Thoracic aorta (tissue), 2 donors: ENCODE measurements around the gene MANSC4. TPM values are rescaled to one million over a fixed set of nuclear protein-coding genes. Genes with fewer than 3 reads are reported as not detected.
A peak's percentile ranks its signal among the peaks of the same experiment; 100 is the strongest.

Source experiments
- ATAC-seq: fragments of 150-250 bp; one replicate; pipeline ENCODE4 v1.8.0; 2017; ENCODE audit warnings: low read depth; ENCODE audit not compliant: insufficient number of reproducible peaks, low FRiP score
- DNase-seq: peaks from one replicate; pipeline ENCODE4 v3.0.0-alpha.2; 2020; ENCODE audit warnings: low spot score
- H3K27ac ChIP-seq, 2 donors: fragments of 200-600 bp; sonication (generic); 1 replicate in 1 of 2; 2 replicates in 1 of 2; pipeline ENCODE4 v1.5.1; 2016; ENCODE audit warnings: mild to moderate bottlenecking in 2 of 2, moderate library complexity in 2 of 2
- H3K27me3 ChIP-seq: fragments of 200-600 bp; sonication (generic); replicated peaks from 2 replicates; pipeline ENCODE4 v1.6.0; 2016; ENCODE audit warnings: mild to moderate bottlenecking; ENCODE audit not compliant: insufficient read depth
- H3K36me3 ChIP-seq: fragments of 200-600 bp; sonication (generic); one replicate; pipeline ENCODE4 v1.5.1; 2016
- H3K4me1 ChIP-seq, 2 donors: fragments of 200-600 bp; sonication (generic); 1 replicate in 1 of 2; 2 replicates in 1 of 2; pipeline versions ENCODE4 v1.5.1 to v1.6.0; 2016; ENCODE audit warnings: low read depth in 2 of 2, mild to moderate bottlenecking in 1 of 2; ENCODE audit not compliant: control insufficient read depth in 1 of 2
- H3K4me3 ChIP-seq: fragments of 200-600 bp; sonication (generic); 2 replicates; pipeline ENCODE4 v1.5.1; 2016; ENCODE audit warnings: mild to moderate bottlenecking
- H3K9me3 ChIP-seq: fragments of 200-600 bp; sonication (generic); 2 replicates; pipeline ENCODE4 v1.5.1; 2016
- total RNA-seq, 2 donors: library from RNA; depleted of rRNA; stranded (reverse); fragments of >200 nt; gene quantifications; one replicate each; pipeline versions ENCODE4 v1.1.0 to v1.2.3, GENCODE V29; 2016
- TF ChIP-seq, protein P1 (sequence below): fragments of 200-600 bp; sonication (generic); IDR thresholded peaks from one replicate; pipeline ENCODE4 v1.5.1; 2019; ENCODE audit warnings: antibody characterized with exemption

Gene MANSC4
- total RNA-seq, 2 donors from 2014 or later, result not detected

DNA sequence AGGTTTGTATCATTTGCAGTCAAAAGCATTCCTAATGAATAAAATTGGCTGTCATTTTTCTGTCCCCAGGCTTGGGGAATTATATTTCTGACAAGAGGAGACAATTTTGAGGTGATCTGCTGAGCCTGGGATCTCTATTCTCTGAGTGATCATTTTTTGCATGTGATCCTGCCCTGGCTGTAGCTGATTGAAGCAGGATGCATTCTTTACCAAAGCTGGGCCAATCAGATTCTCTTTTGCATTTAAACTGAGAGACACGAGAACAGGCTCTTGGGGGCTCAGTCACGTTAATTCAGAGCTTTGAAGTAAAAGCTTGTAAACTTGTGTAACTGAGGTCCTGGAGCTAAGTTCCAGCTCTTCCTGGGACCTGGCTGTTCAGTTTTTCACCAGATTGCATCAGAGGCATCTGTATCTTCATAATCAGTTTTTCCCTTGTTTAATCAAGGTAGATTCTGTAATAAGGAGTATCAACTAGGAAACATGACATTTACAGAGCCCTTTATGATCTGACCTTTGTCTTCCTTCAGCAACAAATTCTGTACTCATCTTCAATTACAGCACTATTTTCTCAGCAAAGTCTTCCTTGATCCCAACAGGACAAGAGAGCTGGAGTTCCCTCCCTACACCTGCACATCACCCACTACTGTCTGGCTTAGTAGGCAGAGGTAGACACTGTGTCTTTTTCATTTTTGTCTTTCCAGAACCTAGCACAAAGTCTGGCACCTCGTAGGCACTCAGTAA lies 35.0 kb upstream of the MANSC4 start:
- peak; percentile 21 for ATAC-seq
- DNase-seq, result no peak
- Histone ChIP-seq H3K4me1 (peaks cover 4 to 40% of the 10 kb centered on the region in 2 donors), H3K9me3 (no peaks in the 10 kb centered on the region), H3K27ac (peak overlapping the region in 1 of 2 donors; percentile 29), H3K4me3 (no peak overlapping the region), H3K27me3 (no peaks in the 10 kb centered on the region), H3K36me3 (no peaks in the 10 kb centered on the region)
- TF ChIP-seq, protein P1, sequence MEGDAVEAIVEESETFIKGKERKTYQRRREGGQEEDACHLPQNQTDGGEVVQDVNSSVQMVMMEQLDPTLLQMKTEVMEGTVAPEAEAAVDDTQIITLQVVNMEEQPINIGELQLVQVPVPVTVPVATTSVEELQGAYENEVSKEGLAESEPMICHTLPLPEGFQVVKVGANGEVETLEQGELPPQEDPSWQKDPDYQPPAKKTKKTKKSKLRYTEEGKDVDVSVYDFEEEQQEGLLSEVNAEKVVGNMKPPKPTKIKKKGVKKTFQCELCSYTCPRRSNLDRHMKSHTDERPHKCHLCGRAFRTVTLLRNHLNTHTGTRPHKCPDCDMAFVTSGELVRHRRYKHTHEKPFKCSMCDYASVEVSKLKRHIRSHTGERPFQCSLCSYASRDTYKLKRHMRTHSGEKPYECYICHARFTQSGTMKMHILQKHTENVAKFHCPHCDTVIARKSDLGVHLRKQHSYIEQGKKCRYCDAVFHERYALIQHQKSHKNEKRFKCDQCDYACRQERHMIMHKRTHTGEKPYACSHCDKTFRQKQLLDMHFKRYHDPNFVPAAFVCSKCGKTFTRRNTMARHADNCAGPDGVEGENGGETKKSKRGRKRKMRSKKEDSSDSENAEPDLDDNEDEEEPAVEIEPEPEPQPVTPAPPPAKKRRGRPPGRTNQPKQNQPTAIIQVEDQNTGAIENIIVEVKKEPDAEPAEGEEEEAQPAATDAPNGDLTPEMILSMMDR, result no peak

DNA sequence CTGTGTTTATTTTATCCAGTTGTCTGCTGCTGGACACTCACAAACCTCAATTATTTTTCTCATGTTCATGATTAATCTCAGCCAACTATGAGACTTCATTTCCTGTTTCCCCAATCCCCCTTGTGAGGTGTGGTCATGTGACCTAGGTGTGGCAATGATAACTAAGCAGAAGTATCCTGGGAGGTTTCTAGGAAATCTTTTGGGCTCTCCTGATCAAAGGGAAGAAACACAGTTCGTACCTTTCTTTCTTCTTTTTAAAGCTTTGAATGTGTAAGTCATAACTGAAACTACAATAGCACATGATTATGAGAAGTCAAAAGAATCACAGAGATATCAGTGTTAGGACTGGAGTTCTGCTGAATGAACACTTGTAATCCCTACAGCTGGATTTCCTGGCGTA lies 34.4 kb upstream of the MANSC4 start:
- DNase-seq, result no peak
- H3K27me3 ChIP-seq, result no peaks in the 10 kb centered on the region
- peaks cover 7 to 40% of the 10 kb centered on the region in 2 donors for H3K4me1 ChIP-seq
- H3K27ac ChIP-seq, result no peak overlapping the region
- TF ChIP-seq, protein P1, result no peak
- no peaks in the 10 kb centered on the region for H3K36me3 ChIP-seq
- H3K9me3 ChIP-seq, result no peaks in the 10 kb centered on the region
- no peak overlapping the region for H3K4me3 ChIP-seq
- ATAC-seq, result no peak

DNA sequence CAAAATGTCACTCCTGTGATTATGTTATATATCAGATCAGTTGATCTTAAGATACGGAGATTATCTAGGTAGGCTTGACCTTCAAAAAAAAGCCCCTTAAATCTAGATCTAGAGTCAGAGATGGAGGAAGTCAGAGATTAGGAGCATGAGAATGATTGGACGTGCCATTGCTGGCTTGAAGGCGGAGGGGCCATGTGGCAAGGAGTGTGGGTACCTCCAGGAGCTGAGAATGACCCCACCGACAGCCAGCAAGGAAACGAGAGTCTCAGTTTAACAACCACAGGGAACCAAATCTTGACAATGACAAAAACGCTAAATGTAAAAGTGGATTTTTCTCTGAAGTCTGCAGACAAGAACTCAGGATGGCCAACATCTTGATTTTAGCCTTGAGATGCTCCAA lies 32.5 kb upstream of the MANSC4 start:
- no peak overlapping the region for H3K27ac ChIP-seq
- TF ChIP-seq, protein P1, result no peak
- H3K27me3 ChIP-seq, result no peaks in the 10 kb centered on the region
- no peak for DNase-seq
- peaks cover 13 to 51% of the 10 kb centered on the region in 2 donors for H3K4me1 ChIP-seq
- no peaks in the 10 kb centered on the region for H3K9me3 ChIP-seq
- no peaks in the 10 kb centered on the region for H3K36me3 ChIP-seq
- H3K4me3 ChIP-seq, result no peak overlapping the region
- no peak for ATAC-seq

DNA sequence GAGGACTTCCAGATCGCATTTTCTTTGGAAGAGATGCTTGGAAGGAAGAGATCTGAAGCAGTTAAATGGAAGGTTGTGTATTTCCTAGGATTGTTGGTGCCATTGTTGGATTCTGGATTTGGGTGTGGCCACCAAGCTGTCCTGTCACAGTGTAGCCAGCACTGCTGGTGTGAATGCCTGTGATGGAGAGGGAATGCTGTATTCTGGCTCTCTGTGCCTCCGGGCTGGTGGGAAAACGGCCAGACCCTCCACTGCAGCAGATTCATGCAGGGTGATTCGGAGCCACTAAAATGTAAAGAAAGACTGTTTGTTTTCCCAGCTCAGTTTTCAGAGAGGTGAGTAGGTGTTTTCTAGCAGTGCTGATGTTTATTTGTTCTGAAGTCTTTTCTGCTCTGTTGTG lies 30.7 kb upstream of the MANSC4 start:
- no peaks in the 10 kb centered on the region for H3K9me3 ChIP-seq
- no peaks in the 10 kb centered on the region for H3K27me3 ChIP-seq
- peak overlapping the region; percentile 7 for H3K4me3 ChIP-seq
- H3K27ac ChIP-seq, result peak overlapping the region in 1 of 2 donors; percentile 91
- TF ChIP-seq, protein P1, result no peak
- H3K4me1 ChIP-seq, result peaks cover 18 to 63% of the 10 kb centered on the region in 2 donors
- DNase-seq (no peak), ATAC-seq (no peak)
- no peaks in the 10 kb centered on the region for H3K36me3 ChIP-seq

DNA sequence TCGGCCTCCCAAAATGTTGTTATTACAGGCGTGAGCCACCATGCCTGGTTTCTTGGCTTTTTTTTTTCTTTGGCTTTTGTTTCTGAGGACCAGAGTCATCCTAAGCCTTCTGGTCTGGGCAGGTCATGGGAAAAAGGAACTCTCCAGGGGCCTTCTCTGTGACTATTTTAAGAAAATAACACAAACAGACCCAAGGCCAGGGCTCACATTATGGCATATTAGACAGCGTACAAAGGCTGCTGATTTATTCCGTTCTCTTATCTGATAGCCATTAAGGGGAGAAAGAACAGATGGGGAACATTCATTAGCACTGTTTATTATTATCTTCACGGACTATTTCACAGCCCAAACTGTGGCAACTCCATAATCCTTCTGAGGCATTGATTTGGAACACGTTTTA lies 28.8 kb upstream of the MANSC4 start:
- DNase-seq (no peak), ATAC-seq (no peak)
- peaks cover 22 to 62% of the 10 kb centered on the region in 2 donors for H3K4me1 ChIP-seq
- no peak overlapping the region for H3K4me3 ChIP-seq
- H3K9me3 ChIP-seq, result no peaks in the 10 kb centered on the region
- H3K36me3 ChIP-seq, result no peaks in the 10 kb centered on the region
- peak overlapping the region; percentile 41 to 91 for H3K27ac ChIP-seq
- H3K27me3 ChIP-seq, result no peaks in the 10 kb centered on the region
- TF ChIP-seq, protein P1, result no peak
